Vagina (tissue), 2 donors: ENCODE measurements around the gene RAB13. TPM values are rescaled to one million over a fixed set of nuclear protein-coding genes. Genes with fewer than 3 reads are reported as not detected.
A peak's percentile ranks its signal among the peaks of the same experiment; 100 is the strongest.

Experiments used
- DNase-seq, 2 donors: peaks; one replicate each; pipeline ENCODE4 v3.0.0-alpha.2; 2017; ENCODE audit errors: extremely low spot score in 2 of 2
- H3K27ac ChIP-seq: fragments of 200-600 bp; sonication (generic); one replicate; pipeline ENCODE4 v1.5.1; 2019
- H3K27me3 ChIP-seq: fragments of 200-600 bp; sonication (generic); one replicate; pipeline ENCODE4 v1.5.1; 2019
- H3K36me3 ChIP-seq, 2 donors: fragments of 200-600 bp; sonication (generic); one replicate each; pipeline ENCODE4 v1.5.1; 2017 to 2019
- H3K4me1 ChIP-seq: fragments of 200-600 bp; sonication (generic); one replicate; pipeline ENCODE4 v1.5.1; 2019
- H3K4me3 ChIP-seq, 2 donors: fragments of 200-600 bp; sonication (generic); 1 replicate in 1 of 2; 2 replicates in 1 of 2; pipeline ENCODE4 v1.5.1; 2016 to 2019
- H3K9me3 ChIP-seq: fragments of 200-600 bp; sonication (generic); one replicate; pipeline ENCODE4 v1.5.1; 2019
- CTCF ChIP-seq, 3 experiments: fragments of 450-650 bp in 2 of 3; fragments of 200-600 bp in 1 of 3; sonication (generic) in 1 of 3; IDR thresholded peaks; one replicate each; pipeline ENCODE4 v1.5.1; 2017 to 2019; ENCODE audit warnings: antibody characterized with exemption in 3 of 3, mild to moderate bottlenecking in 2 of 3, moderate library complexity in 2 of 3
- POLR2A ChIP-seq, 2 donors: fragments of 450-650 bp; IDR thresholded peaks; one replicate each; pipeline ENCODE4 v1.6.1; 2017; ENCODE audit warnings: antibody characterized with exemption in 2 of 2, mild to moderate bottlenecking in 2 of 2, moderate library complexity in 2 of 2
- POLR2AphosphoS5 ChIP-seq, 2 donors: sonication (generic); formaldehyde crosslinking; IDR thresholded peaks; one replicate each; pipeline ENCODE4 v1.9.0; 2017; ENCODE audit warnings: antibody characterized with exemption in 2 of 2, mild to moderate bottlenecking in 2 of 2, low read depth in 1 of 2; ENCODE audit not compliant: insufficient read depth in 1 of 2
- intact Hi-C: fragments of 100-400 bp; cut with DNase I; formaldehyde crosslinking; loops from one replicate; pipeline ENCODE4 v1.15.1; 2023
- total RNA-seq: library from RNA; depleted of rRNA; stranded (reverse); fragments of >200 nt; gene quantifications from one replicate; pipeline ENCODE4 v1.2.3, GENCODE V29; 2016

Gene RAB13
- total RNA-seq, 1 donor from 2014 or later = 49.8 TPM

GRCh38 chr1:153944005-153944826, 41.9 kb downstream of the RAB13 start:
- no peak for DNase-seq
- no peaks in the 10 kb centered on the region for H3K27me3 ChIP-seq
- H3K4me3 ChIP-seq = peak overlapping the region in 1 of 2 donors; percentile 4
- no peaks in the 10 kb centered on the region for H3K9me3 ChIP-seq
- TF ChIP-seq CTCF (IDR thresholded peaks at IDR 0.05) (no peak), POLR2AphosphoS5 (IDR thresholded peaks at IDR 0.05; ENCODE audit: insufficient read depth in 1 of 2, low read depth in 1 of 2) (no peak), POLR2A (IDR thresholded peaks at IDR 0.05) (no peak)
- H3K27ac ChIP-seq = peak overlapping the region; percentile 99
- peaks cover 0 to 50% of the 10 kb centered on the region in 2 donors for H3K36me3 ChIP-seq
- peaks cover 27% of the 10 kb centered on the region for H3K4me1 ChIP-seq
- intact Hi-C loops = loop anchor here (10.0 kb wide), 1 partner anchor 149 kb away; no protein-coding TSS in a partner anchor

GRCh38 chr1:153942766-153943549, 43.2 kb downstream of the RAB13 start:
- peaks cover 0 to 38% of the 10 kb centered on the region in 2 donors for H3K36me3 ChIP-seq
- DNase-seq = no peak
- H3K27ac ChIP-seq = no peak overlapping the region
- H3K4me1 ChIP-seq = peaks cover 27% of the 10 kb centered on the region
- H3K27me3 ChIP-seq = no peaks in the 10 kb centered on the region
- intact Hi-C loops = loop anchor here (10.0 kb wide), 1 partner anchor 148 kb away; no protein-coding TSS in a partner anchor
- H3K9me3 ChIP-seq = no peaks in the 10 kb centered on the region
- H3K4me3 ChIP-seq = no peak overlapping the region
- TF ChIP-seq CTCF (IDR thresholded peaks at IDR 0.05) (no peak), POLR2AphosphoS5 (IDR thresholded peaks at IDR 0.05; ENCODE audit: insufficient read depth in 1 of 2, low read depth in 1 of 2) (no peak), POLR2A (IDR thresholded peaks at IDR 0.05) (no peak)

DNA sequence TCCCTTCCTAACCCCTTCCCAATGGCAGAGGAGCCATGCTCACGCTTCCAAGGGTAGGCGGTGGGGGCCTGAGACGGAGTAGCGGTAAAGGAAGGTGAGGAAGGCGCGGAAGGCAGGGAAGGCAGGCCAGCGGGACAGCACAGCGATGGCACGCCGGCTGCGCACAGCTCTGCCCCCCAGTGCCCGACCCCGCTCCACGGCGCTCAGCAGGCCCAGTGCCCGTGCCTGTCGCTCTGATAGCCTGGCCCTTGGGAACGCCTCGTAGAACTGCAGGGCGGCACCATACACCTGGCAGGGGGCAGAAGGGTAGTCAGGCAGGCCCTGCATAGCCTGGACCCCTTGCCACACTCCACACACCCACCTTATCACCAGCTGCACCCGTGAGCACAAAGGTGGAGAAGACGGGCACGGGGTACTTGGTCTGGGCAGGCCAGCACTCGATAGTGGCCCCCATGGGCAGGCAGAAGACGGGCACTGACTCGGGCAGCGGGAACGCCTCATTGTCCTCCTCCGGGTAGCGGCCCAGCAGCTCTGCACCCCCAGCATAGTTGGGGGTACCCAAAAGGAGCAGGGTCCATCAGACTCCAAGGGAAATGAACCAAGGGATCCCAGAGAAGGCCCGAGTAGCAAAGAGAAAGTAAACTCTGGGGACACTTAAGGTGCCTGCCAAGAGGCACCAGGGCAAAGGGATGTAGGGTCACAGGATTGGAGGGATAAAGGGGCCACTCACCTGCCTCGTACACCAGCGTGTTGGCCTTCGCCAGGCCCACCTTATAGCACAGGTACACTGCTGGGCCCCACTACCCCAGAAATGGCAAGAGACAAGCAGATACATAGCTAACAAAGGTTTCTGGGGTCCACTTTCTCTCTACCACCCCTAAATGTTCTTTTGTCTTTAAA, 44.1 kb downstream of the RAB13 start:
- no peaks in the 10 kb centered on the region for H3K9me3 ChIP-seq
- no peak for DNase-seq
- H3K27me3 ChIP-seq = no peaks in the 10 kb centered on the region
- intact Hi-C loops = loop anchor here (10.0 kb wide), 1 partner anchor 147 kb away; no protein-coding TSS in a partner anchor
- peaks cover 25% of the 10 kb centered on the region for H3K4me1 ChIP-seq
- peaks cover 0 to 41% of the 10 kb centered on the region in 2 donors for H3K36me3 ChIP-seq
- no peak for TF ChIP-seq POLR2AphosphoS5 (IDR thresholded peaks at IDR 0.05; ENCODE audit: insufficient read depth in 1 of 2, low read depth in 1 of 2)
- no peak for TF ChIP-seq CTCF (IDR thresholded peaks at IDR 0.05)
- no peak for TF ChIP-seq POLR2A (IDR thresholded peaks at IDR 0.05)
- no peak overlapping the region for H3K4me3 ChIP-seq
- no peak overlapping the region for H3K27ac ChIP-seq

DNA sequence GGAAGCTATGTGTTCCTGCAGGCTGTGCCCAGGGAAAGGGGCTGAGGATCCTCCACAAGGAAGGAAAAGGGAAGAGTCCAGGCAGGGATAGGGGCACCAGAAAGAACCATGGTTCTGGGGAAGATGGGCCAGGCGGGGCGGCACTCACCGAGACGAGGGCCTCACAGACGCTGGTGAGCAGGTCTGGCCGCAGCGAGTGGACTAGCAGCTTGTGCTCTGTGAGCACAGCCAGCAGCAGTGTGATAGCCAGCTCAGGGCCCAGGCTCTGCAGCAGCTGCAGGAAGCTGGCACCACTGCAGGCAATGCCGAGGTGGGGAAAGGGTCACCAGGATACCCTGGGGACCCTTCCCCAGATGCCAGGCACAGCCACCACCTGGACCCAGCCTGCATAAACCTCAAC, 45.4 kb downstream of the RAB13 start:
- TF ChIP-seq POLR2A (IDR thresholded peaks at IDR 0.05) (no peak), POLR2AphosphoS5 (IDR thresholded peaks at IDR 0.05; ENCODE audit: insufficient read depth in 1 of 2, low read depth in 1 of 2) (no peak), CTCF (IDR thresholded peaks at IDR 0.05) (no peak)
- Histone ChIP-seq H3K36me3 (peaks cover 0 to 52% of the 10 kb centered on the region in 2 donors), H3K27me3 (no peaks in the 10 kb centered on the region), H3K4me3 (no peak overlapping the region), H3K4me1 (peaks cover 20% of the 10 kb centered on the region), H3K9me3 (no peaks in the 10 kb centered on the region), H3K27ac (no peak overlapping the region)
- DNase-seq = no peak
- intact Hi-C loops = loop anchor here (10.0 kb wide), 1 partner anchor 146 kb away; no protein-coding TSS in a partner anchor
